Measurements from ENCODE around the gene ELF1. TPM values are rescaled to one million over a fixed set of nuclear protein-coding genes. Genes with fewer than 3 reads are reported as not detected.

The ELF1 gene
- total and polyA plus RNA-seq, 2 of the 8 experiments (the other 6 are each of a cell fraction or from before 2014, with no cell fraction given) = 5.6 to 18.2 TPM

DNA sequence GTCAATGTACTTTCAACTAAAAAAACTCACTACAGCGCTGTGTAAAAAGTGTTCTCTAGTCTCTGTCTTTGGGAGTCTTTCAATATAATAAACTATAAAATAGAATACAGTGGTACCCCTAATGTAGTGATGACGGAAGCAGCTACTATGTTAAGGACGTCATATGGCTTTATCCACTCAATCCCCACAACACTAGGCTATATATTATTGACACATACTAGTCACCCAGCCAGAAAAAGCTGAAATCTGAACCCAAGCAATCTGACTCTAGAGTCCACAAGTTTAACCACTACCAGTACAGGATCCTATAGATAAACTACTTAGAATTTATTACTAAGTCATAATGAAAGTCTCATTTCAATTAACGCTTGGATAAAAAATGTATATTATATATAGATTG is 48.3 kb downstream of the ELF1 start:
- Histone ChIP-seq H3K14ac (ENCODE audit: insufficient read length) (no peak overlapping the region), H3K9ac (replicated peaks in 1 of 4; ENCODE audit: extremely low read depth in 1 of 4, low read depth in 3 of 4, low read length in 3 of 4) (no peak overlapping the region), H3K9me3 (ENCODE audit: insufficient read depth in 2 of 2, low read depth in 1 of 2, low read length in 1 of 2) (no peaks in the 10 kb centered on the region), H3K56ac (replicated peaks; ENCODE audit: insufficient read length, low read depth, low read length) (no peak overlapping the region), H3K36me3 (ENCODE audit: control insufficient read depth in 2 of 4, insufficient read depth in 4 of 4, low read length in 3 of 4) (no peaks in the 10 kb centered on the region), H2BK15ac (ENCODE audit: low read length) (no peak overlapping the region), H4K8ac (ENCODE audit: extremely low read depth, insufficient read depth, low read length) (no peak overlapping the region), H2BK20ac (ENCODE audit: low read length) (no peak overlapping the region), H3K4me2 (ENCODE audit: insufficient read depth in 1 of 2, low read depth in 2 of 2, low read length in 2 of 2) (no peak overlapping the region), H2BK12ac (ENCODE audit: low read depth, low read length) (no peak overlapping the region), H3K4me1 (replicated peaks in 1 of 4; ENCODE audit: control insufficient read depth in 3 of 4, insufficient read depth in 4 of 4, low read length in 3 of 4) (no peaks in the 10 kb centered on the region), H2BK120ac (replicated peaks; ENCODE audit: low read depth, low read length) (no peak overlapping the region), H4K91ac (replicated peaks; ENCODE audit: insufficient read length, low read length) (no peak overlapping the region), H4K5ac (ENCODE audit: insufficient read length, low read depth, low read length) (no peak overlapping the region), H2AFZ (ENCODE audit: low read length) (no peak overlapping the region), H3K23me2 (ENCODE audit: low read depth, low read length) (no peaks in the 10 kb centered on the region), H3K79me1 (ENCODE audit: low read depth, low read length) (no peaks in the 10 kb centered on the region), H3K18ac (ENCODE audit: extremely low read depth, low read length) (no peak overlapping the region), H2BK5ac (ENCODE audit: low read depth, low read length) (no peak overlapping the region), H3K27ac (ENCODE audit: low read depth, low read length) (no peak overlapping the region), H3K79me2 (ENCODE audit: control insufficient read depth in 1 of 2, insufficient read depth in 2 of 2, low read length in 2 of 2) (no peaks in the 10 kb centered on the region), H4K20me1 (replicated peaks in 1 of 2; ENCODE audit: control insufficient read depth in 1 of 2, insufficient read depth in 2 of 2, low read length in 2 of 2) (no peaks in the 10 kb centered on the region), H3K4me3 (ENCODE audit: extremely low read depth in 1 of 4, insufficient read depth in 2 of 4, low read depth in 3 of 4, low read length in 4 of 4) (no peak overlapping the region), H3K27me3 (replicated peaks in 1 of 4; ENCODE audit: control insufficient read depth in 3 of 4, extremely low read depth in 1 of 4, insufficient read depth in 3 of 4, low read length in 3 of 4) (no peaks in the 10 kb centered on the region), H3K4ac (replicated peaks; ENCODE audit: insufficient read length, low read depth, low read length) (no peak overlapping the region), H2AK5ac (ENCODE audit: low read depth, low read length) (no peak overlapping the region), H3K23ac (ENCODE audit: insufficient read length) (no peak overlapping the region)
- WGBS, 2 experiments (ENCODE audit: extremely low coverage in 1 of 2, insufficient coverage in 1 of 2, insufficient read length in 1 of 2, insufficient replicate concordance in 2 of 2, low coverage in 1 of 2, low lambda C conversion rate in 2 of 2, missing lambda C conversion rate in 1 of 2) = 89% methylated on average over 4 of the region's 4 CpGs; no CpG with 5 or more reads in 1 of the 2 experiments
- ChIA-PET POLR2A (ENCODE audit: partially characterized antibody) (interaction anchor here (1.0 kb wide), 1 partner anchor 49 kb away, joined by 3 read pairs; no protein-coding TSS in a partner anchor), CTCF (ENCODE audit: partially characterized antibody) (interaction anchor here (0.9 to 1.8 kb wide), 2 partner anchors 8 to 9 kb away, joined by 4 read pairs; no protein-coding TSS in a partner anchor)
- DNase-seq (ENCODE audit: low read depth in 1 of 2, low spot score in 2 of 2) (no peak), FAIRE-seq (no peak)
- no peak for TF ChIP-seq SUZ12 (IDR thresholded peaks at IDR 0.05; ENCODE audit: low read length)
- TF ChIP-seq GTF2F1 (IDR thresholded peaks at IDR 0.05; ENCODE audit: borderline replicate concordance, low read depth, low read length) = no peak
